Loucy (cell line): ENCODE results near the gene RPS6KA5.

Experiments used
- CTCF ChIP-seq: fragments of 200-600 bp; sonication (generic); conservative IDR thresholded peaks from 2 replicates; pipeline ENCODE4 v1.5.1; 2014; ENCODE audit warnings: mild to moderate bottlenecking, antibody characterized with exemption, low read length
- EZH2phosphoT487 ChIP-seq: fragments of 200-600 bp; IDR thresholded peaks from 2 replicates; pipeline ENCODE4 v1.6.1; 2018; ENCODE audit warnings: antibody characterized with exemption, mild to moderate bottlenecking, moderate library complexity, borderline replicate concordance

DNA sequence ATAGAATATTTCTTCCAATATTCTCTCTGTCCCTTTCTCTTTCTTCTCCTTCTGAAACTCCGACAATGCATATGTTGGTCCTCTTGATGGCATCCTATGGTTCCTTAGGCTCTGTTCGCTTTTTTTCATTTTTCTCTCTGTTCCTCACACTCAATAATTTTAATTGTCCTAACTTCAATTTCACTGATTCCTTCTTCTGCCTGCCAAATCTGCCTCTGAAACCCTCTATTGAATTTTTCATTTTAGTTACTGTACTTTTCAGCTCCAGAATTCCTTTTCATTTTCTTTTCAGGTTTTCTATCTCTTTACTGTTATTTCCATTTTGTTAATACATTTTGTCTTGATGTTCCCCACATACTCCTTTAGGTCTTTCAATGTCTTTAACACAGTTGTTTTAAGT is 177.2 kb downstream of the RPS6KA5 start:
- TF ChIP-seq CTCF = no peak
- TF ChIP-seq EZH2phosphoT487 = no peak
